Limb (tissue), 2 donors: ENCODE results near the gene ARNT2.
A peak's percentile ranks its signal among the peaks of the same experiment; 100 is the strongest.

Source experiments
- DNase-seq, 2 donors: peaks; one replicate each; pipeline ENCODE4 v3.0.0-alpha.2; 2016; ENCODE audit errors: extremely low spot score in 2 of 2

Gene ARNT2

GRCh38 chr15:80405970-80406369 is 1.8 kb downstream of the ARNT2 start:
- no peak for DNase-seq

GRCh38 chr15:80411788-80412288 is 7.7 kb downstream of the ARNT2 start:
- no peak for DNase-seq

- no peak for DNase-seq
Measured at GRCh38 chr15:80414546-80415357, 10.6 kb downstream of the ARNT2 start.

- DNase-seq = no peak
Measured at GRCh38 chr15:80415358-80415670, 11.1 kb downstream of the ARNT2 start.

GRCh38 chr15:80416702-80417101 is 12.5 kb downstream of the ARNT2 start:
- DNase-seq = no peak

GRCh38 chr15:80418892-80419537 is 14.8 kb downstream of the ARNT2 start:
- peak in 1 of 2 donors; percentile 13 for DNase-seq

- DNase-seq = no peak
Measured at GRCh38 chr15:80419546-80419945, 15.4 kb downstream of the ARNT2 start.

- no peak for DNase-seq
Measured at GRCh38 chr15:80420658-80421057, 16.5 kb downstream of the ARNT2 start.

- no peak for DNase-seq
Measured at GRCh38 chr15:80423215-80423614, 19.0 kb downstream of the ARNT2 start.

- DNase-seq = no peak
Measured at GRCh38 chr15:80424381-80424780, 20.2 kb downstream of the ARNT2 start.

- no peak for DNase-seq
Measured at GRCh38 chr15:80426316-80426715, 22.1 kb downstream of the ARNT2 start.

- no peak for DNase-seq
Measured at GRCh38 chr15:80429964-80430363, 25.8 kb downstream of the ARNT2 start.

- DNase-seq = no peak
Measured at GRCh38 chr15:80431635-80432344, 27.6 kb downstream of the ARNT2 start.

GRCh38 chr15:80432345-80432702 is 28.1 kb downstream of the ARNT2 start:
- no peak for DNase-seq

- no peak for DNase-seq
Measured at GRCh38 chr15:80433836-80434235, 29.7 kb downstream of the ARNT2 start.

GRCh38 chr15:80434926-80435720 is 30.9 kb downstream of the ARNT2 start:
- DNase-seq = no peak

- no peak for DNase-seq
Measured at GRCh38 chr15:80436511-80437307, 32.5 kb downstream of the ARNT2 start.

GRCh38 chr15:80437334-80437891 is 33.2 kb downstream of the ARNT2 start:
- DNase-seq = no peak

GRCh38 chr15:80439140-80439539 is 35.0 kb downstream of the ARNT2 start:
- DNase-seq = no peak

GRCh38 chr15:80440024-80440423 is 35.8 kb downstream of the ARNT2 start:
- no peak for DNase-seq
